ENCODE results near the gene BNC2. TPM values are rescaled to one million over a fixed set of nuclear protein-coding genes. Genes with fewer than 3 reads are reported as not detected.

BNC2 gene
- polyA plus RNA-seq, 1 experiment: 17.5 TPM

- no peak for DNase-seq (ENCODE audit: low read depth)
- H3K4me3 ChIP-seq (ENCODE audit: low read depth, low read length): no peak overlapping the region
- H3K36me3 ChIP-seq (ENCODE audit: control insufficient read depth, insufficient read depth, low read length): no peaks in the 10 kb centered on the region; the same call in 1 of the 2 replicates
- no peak for TF ChIP-seq CTCF (IDR thresholded peaks at IDR 0.05; ENCODE audit: insufficient read depth, low read depth, low read length)
- POLR2A ChIA-PET: no interaction called here
- no peaks in the 10 kb centered on the region for H3K27me3 ChIP-seq (ENCODE audit: control insufficient read depth, insufficient read depth, low read length)
- CTCF ChIA-PET: no interaction called here
Observed at GRCh38 chr9:16475257-16475656, 395.2 kb downstream of the BNC2 start.

- no peak for TF ChIP-seq CTCF (IDR thresholded peaks at IDR 0.05; ENCODE audit: insufficient read depth, low read depth, low read length)
- Histone ChIP-seq H3K36me3 (ENCODE audit: control insufficient read depth, insufficient read depth, low read length) (no peaks in the 10 kb centered on the region; the same call in 1 of the 2 replicates), H3K27me3 (ENCODE audit: control insufficient read depth, insufficient read depth, low read length) (no peaks in the 10 kb centered on the region), H3K4me3 (ENCODE audit: low read depth, low read length) (no peak overlapping the region)
- POLR2A ChIA-PET: no interaction called here
- CTCF ChIA-PET: interaction anchor here (0.7 kb wide), 1 partner anchor 11 kb away, joined by 3 read pairs; no protein-coding TSS in a partner anchor
- DNase-seq (ENCODE audit: low read depth): no peak
Observed at GRCh38 chr9:16469184-16469583, 401.3 kb downstream of the BNC2 start.

DNA sequence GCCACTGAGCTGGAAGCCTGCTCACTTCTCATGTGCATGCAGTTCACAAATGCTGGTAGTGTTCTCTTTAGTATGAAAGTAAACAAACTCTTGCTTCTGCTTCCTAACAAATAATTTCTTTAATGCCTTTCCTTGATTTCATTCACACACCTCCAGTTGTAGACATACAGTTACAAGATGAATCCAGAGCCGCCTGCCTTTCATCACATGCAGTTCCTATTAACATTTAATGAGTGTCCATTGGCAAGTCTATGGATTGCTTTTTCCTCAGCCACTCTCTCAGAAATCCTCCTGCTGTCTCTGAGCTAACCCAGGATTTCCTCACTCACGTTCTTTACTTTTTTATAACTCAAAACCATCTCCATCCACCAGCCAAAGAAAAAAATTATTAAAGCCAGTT is 408.6 kb downstream of the BNC2 start:
- Histone ChIP-seq H3K36me3 (ENCODE audit: control insufficient read depth, insufficient read depth, low read length) (no peaks in the 10 kb centered on the region), H3K4me3 (ENCODE audit: low read depth, low read length) (no peak overlapping the region), H3K27me3 (ENCODE audit: control insufficient read depth, insufficient read depth, low read length) (no peaks in the 10 kb centered on the region)
- CTCF ChIA-PET: interaction anchor here (1.1 kb wide), 1 partner anchor 18 kb away, joined by 3 read pairs; no protein-coding TSS in a partner anchor
- DNase-seq (ENCODE audit: low read depth): no peak
- TF ChIP-seq CTCF (IDR thresholded peaks at IDR 0.05; ENCODE audit: insufficient read depth, low read depth, low read length): no peak
- POLR2A ChIA-PET: interaction anchor here (0.6 kb wide), 1 partner anchor 29 kb away, joined by 4 read pairs; no protein-coding TSS in a partner anchor

DNA sequence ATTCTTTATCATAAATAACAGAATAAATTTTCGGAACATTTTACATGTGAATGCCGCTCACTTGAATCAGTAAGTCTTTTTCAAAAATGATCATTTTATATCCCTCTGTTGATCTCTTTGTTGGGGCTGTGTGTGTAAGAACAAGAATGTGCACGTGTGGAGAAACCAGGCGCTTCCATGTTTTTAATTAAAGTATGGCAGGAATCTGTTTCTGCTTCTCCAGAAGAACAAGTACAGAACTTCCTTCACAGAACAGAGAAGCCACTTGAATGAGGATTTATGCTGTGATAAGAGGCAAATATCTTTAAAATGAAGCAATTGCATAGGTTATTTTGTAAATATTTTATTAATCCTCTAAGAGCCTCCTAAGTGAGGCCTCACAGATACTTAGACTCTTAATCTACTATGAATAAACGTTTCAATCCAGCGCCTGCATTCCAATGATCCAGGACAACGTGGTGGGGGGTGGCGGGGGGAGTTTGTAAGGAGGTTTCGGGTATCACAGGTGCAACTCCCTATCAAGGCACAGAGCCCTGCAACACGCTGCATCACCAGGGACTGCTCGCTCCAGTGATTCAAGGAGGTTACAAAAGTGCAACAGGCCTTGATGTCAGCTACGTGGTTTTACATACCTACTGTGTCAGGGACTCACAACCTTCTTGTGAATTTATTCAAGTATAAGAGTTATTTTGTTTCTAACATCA is 409.2 kb downstream of the BNC2 start:
- POLR2A ChIA-PET: no interaction called here
- Histone ChIP-seq H3K36me3 (ENCODE audit: control insufficient read depth, insufficient read depth, low read length) (no peaks in the 10 kb centered on the region), H3K27me3 (ENCODE audit: control insufficient read depth, insufficient read depth, low read length) (no peaks in the 10 kb centered on the region), H3K4me3 (ENCODE audit: low read depth, low read length) (no peak overlapping the region)
- DNase-seq (ENCODE audit: low read depth): no peak
- no peak for TF ChIP-seq CTCF (IDR thresholded peaks at IDR 0.05; ENCODE audit: insufficient read depth, low read depth, low read length)
- CTCF ChIA-PET: no interaction called here

GRCh38 chr9:16460696-16461095 is 409.8 kb downstream of the BNC2 start:
- ChIA-PET POLR2A (no interaction called here), CTCF (no interaction called here)
- Histone ChIP-seq H3K27me3 (ENCODE audit: control insufficient read depth, insufficient read depth, low read length) (no peaks in the 10 kb centered on the region), H3K4me3 (ENCODE audit: low read depth, low read length) (no peak overlapping the region), H3K36me3 (ENCODE audit: control insufficient read depth, insufficient read depth, low read length) (no peaks in the 10 kb centered on the region)
- DNase-seq (ENCODE audit: low read depth): no peak
- no peak for TF ChIP-seq CTCF (IDR thresholded peaks at IDR 0.05; ENCODE audit: insufficient read depth, low read depth, low read length)
